Measurements from ENCODE around the gene ATP8B3.

ATP8B3 gene

GRCh38 chr19:1836458-1837221 is 24.6 kb upstream of the ATP8B3 start:
- DNase-seq, result no peak

- no peak for DNase-seq
These were observed 21.5 kb upstream of the ATP8B3 start for GRCh38 chr19:1833540-1833939.

DNA sequence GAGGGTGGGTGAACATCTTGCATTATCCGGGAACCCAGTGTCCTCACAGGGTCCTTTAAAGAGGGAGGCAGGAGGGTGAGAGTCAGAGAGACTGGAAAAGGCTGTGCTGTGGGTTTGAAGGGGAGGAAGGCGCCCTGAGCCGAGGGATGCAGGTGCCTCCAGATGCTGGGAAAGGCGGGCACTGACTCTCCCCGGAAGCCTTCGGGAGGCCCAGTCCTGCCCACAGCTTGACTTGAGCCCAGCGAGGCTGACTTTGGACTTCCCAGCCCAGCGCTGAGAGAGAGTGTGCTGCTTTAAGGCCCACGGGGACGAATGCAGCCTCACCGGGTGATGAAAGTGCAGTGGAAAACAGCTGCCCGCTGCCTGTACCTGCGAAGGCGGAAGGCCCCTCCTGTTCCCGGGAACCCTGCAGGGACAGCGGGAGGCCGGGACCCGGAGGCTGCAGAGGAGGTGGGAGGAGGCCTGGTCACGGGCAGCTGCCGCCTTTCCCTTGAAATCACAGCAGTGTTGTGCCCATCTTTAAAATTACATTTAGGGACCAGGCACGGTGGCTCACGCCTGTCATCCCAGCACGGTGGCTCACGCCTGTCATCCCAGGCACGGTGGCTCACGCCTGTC is 20.1 kb upstream of the ATP8B3 start:
- DNase-seq, result no peak

GRCh38 chr19:1830978-1831377 is 18.9 kb upstream of the ATP8B3 start:
- no peak for DNase-seq

DNA sequence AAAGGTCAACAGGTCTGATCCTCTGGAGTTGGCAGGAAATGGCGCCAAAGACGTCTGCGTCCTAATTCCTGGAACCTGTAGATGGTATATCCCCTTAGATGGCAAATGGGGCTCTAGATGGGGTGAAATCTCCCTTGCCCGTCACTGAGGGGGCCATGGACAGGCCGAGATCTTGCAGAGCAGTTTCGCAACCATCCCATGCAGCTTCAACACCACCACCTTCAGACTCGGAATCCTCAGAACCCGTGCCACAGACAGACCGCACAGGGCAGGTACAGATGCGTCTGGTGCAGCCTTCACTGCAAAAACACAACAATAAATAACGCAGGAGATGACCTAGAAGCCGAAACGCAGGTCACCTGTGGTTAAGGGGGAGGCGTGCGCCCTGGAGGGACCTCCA is 18.5 kb upstream of the ATP8B3 start:
- DNase-seq, result no peak

DNA sequence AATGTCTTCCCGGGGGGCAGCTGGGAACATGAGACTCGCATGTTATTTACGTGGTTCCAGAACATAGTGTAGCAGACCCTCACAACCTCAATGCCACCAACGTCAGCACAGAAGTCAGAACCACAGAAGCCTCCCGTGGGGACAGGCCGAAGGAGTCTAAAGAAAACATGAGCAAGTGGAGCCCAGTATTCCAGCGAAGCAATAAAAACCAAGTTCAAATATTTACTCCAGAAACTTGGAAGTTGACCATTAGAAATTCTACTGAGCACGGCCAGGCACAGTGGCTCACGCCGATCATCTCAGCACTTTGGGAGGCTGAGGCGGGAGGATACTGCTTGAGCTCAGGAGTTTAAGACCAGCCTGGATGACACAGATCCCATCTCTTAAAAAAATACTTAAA is 17.9 kb upstream of the ATP8B3 start:
- DNase-seq, result no peak

- DNase-seq, result no peak
These were observed 16.5 kb upstream of the ATP8B3 start for GRCh38 chr19:1828279-1829238.

DNA sequence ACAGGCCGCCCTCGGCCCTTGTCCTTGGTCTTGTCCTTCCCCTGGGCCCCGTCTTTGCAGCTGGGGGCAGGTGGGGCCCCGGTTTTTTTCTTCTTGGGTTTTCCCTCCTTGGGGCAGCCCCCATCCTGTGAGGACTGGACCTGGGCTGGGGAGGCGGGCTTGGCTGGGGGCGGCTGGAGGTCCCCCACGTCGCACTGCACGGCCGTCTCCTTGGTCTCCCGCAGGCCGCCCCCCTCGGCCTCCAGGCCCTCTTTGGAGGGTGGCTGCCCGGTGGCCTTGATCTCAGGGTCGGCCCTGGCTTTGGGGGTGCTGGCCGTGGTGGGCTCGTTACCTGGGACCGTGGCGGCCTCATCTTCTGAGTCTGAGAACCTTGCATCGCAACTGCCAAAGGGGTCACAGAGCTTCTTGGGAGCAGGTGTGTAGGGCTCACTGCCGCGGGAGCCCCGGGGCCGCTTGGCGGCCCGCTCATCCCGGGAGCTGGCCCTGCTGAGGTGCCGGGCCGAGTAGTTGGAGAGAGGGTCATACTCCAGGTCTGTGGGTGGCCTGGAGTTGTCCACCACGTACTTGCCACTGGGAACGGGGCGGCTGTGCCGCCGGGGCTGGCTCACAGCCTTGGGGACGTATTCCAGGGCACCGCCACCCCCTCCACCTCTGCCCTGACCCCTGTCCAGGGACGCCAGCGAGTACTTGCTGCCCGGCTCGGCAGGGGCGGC is 15.6 kb upstream of the ATP8B3 start:
- no peak for DNase-seq

GRCh38 chr19:1826557-1827521 is 14.8 kb upstream of the ATP8B3 start:
- DNase-seq, result no peak

GRCh38 chr19:1825909-1826556 is 14.0 kb upstream of the ATP8B3 start:
- peak; percentile 75 for DNase-seq

DNA sequence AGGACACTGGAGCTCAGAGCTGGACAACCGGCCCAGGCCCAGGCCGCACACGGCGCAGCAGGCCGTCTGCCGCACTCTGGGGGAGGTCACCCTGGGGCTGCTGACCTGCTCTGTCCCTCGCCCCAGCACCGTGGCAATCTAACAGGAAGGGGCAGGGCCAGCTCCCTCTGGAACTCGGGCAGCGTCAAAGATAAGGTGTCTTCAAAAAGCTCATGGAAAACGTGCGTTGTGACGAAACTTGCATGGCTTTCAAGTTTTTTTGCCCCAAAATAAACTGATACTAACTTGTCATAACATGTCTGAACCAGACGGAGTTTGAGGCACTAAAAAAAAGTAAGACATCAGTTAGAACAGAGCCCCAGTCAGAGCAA is 12.2 kb upstream of the ATP8B3 start:
- DNase-seq, result no peak

DNA sequence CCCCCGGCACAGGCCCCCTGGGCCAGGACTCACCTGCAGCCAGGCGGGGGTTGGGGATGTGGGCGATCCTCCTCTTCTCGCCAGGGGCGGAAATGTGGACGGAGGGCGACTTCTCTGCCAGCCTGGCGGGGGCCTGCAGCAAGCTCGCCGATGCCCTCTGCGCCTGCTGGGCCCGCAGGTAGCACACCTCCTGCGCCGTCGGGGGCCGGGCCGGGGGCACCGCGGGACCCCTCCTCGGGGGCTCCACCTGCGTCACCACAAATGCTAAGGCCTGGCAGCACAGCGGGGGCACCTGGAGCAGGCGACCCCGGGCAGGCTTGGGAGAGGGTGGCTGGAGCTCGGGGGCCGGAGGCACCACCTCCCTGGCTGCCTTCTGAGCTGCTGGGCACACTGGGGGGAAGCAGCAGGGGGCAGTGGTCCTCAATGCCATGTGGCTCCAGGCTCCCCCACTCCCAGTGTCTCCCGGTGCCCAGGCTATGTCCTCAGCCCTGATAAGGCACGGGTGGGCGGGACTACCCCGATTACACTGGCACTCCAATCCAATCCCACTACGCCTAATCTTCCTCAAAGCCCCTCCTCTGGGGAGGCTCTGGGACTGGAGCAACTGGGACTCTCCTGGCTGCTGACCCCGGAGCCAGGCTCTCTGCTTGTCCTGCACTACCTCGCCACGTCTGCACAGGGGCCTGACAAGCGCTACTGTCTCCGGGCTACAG is 11.6 kb upstream of the ATP8B3 start:
- DNase-seq, result no peak

- no peak for DNase-seq
These were observed 10.9 kb upstream of the ATP8B3 start for GRCh38 chr19:1823020-1823419.

DNA sequence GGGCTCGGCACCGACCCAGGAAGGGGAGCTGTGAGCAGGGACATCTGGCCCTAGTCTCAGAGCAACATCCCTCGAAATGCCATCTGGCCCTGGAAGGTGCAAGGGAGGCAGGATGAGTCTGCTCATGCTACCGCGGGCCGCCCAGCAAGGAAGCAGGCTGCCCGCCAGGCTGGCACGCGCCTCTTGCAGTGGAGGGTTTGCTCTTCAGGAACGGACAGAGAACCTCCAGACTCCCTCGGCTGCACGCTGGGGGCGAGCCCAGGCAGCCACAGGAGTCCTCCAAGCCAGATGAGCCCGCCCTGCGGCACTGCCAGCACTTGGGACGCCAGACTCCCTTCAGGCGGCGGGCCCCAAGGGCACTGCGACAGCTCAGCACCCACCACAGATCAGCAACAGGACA is 10.1 kb upstream of the ATP8B3 start:
- no peak for DNase-seq

DNA sequence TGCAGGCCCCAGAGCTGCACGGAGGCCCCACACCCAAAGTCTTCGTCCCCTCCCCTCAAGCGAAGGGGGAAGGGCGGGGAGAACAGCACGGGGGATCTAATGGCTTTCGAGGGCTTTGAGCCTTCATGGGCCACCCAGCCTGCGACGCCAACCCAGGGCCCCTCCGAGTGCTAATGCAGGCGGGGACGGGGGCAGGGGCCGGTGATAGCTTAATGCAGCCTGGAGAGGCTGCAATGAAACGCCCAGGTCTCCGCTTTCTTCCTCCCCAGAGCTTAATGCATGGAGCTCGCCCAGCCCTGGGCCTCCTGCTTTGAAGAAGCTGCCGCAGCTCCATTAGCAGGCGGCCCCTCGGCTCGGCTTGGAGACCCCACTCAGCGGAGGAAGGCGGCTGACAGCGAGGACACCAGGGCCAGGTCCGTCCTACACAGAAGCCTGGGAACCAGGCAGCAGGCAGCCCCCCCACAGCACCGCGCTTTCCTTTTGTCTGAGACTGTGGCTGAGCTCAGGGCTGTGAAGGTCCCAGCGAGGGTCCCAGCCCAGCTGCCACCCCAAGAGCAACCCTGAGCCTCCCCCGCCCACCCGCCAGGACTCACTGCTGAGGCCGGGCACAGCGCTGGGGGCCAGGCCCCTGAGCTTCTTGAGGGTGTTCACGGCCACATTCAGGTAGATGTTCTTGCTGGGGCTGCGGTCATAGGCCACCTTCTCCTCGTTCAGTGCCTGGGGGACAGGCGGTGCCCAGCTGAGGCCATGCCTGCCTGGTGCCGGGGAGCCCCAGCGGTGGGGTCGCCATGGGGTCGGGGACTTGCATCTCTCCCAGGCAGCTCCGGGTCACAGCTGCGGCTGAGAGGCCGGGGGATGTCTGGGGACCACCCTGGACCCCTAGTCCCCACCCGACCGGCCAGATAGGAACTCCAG is 7.5 kb upstream of the ATP8B3 start:
- no peak for DNase-seq

GRCh38 chr19:1818549-1819195 is 6.6 kb upstream of the ATP8B3 start:
- DNase-seq, result no peak

GRCh38 chr19:1817553-1818179 is 5.6 kb upstream of the ATP8B3 start:
- DNase-seq, result no peak

Data from effector CD4-positive, alpha-beta T cell (primary cell).